Measurements from ENCODE around the gene PRIMA1. TPM values are rescaled to one million over a fixed set of nuclear protein-coding genes. Genes with fewer than 3 reads are reported as not detected.
A peak's percentile ranks its signal among the peaks of the same experiment; 100 is the strongest.

PRIMA1 gene
- total and polyA plus RNA-seq, 2 experiments from 2014 or later = 0.53 to 5.7 TPM

DNA sequence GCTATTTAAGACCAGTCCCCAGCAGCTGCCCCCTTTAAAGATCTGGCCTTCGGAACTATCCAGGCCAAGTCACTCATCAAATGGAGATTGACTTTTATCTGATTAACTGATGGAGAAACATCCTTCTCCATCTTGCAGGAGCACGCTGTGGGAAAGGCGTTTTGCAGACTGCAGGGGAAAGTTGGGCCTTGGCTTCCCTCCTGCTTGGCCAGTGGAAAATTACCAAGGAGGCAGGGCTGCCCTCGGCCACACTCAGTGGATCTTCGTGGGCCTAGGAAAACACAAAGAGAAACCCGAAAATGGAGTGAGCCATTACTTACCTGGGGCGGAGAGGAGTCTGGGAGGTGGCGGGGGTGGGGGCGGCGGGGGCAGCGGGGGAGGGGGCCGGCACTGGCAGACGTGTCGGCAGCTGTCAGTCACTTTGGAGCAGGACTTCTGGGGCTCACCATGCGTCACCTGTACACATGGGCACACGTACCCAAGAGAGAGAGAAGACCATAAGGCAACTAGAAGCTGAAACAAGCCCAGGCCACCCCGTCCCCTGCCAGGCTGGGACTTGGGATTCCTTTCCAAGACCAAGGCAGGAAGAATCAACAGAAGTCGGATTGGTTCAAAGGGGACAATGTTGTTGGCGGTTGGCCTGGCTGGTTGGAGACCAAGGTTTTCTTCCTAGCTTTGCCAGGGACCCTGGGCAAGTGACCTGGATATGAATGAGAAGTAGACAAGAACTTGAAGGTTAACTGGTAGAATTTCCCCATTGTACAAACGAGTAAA lies 9.2 kb downstream of the PRIMA1 start:
- Histone ChIP-seq H3K4me3 (no peak overlapping the region), H3K27ac (no peak overlapping the region), H3K4me1 (ENCODE audit: low read depth) (no peaks in the 10 kb centered on the region), H3K27me3 (no peaks in the 10 kb centered on the region), H3K36me3 (no peaks in the 10 kb centered on the region), H3K9me3 (ENCODE audit: low read depth) (no peaks in the 10 kb centered on the region)
- DNase-seq (ENCODE audit: low read depth in 1 of 2, low spot score in 1 of 2) = no peak
- TF ChIP-seq, protein P1, sequence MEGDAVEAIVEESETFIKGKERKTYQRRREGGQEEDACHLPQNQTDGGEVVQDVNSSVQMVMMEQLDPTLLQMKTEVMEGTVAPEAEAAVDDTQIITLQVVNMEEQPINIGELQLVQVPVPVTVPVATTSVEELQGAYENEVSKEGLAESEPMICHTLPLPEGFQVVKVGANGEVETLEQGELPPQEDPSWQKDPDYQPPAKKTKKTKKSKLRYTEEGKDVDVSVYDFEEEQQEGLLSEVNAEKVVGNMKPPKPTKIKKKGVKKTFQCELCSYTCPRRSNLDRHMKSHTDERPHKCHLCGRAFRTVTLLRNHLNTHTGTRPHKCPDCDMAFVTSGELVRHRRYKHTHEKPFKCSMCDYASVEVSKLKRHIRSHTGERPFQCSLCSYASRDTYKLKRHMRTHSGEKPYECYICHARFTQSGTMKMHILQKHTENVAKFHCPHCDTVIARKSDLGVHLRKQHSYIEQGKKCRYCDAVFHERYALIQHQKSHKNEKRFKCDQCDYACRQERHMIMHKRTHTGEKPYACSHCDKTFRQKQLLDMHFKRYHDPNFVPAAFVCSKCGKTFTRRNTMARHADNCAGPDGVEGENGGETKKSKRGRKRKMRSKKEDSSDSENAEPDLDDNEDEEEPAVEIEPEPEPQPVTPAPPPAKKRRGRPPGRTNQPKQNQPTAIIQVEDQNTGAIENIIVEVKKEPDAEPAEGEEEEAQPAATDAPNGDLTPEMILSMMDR (IDR thresholded peaks at IDR 0.05; ENCODE audit: low read depth, low read length) = no peak

- TF ChIP-seq, protein P1 (IDR thresholded peaks at IDR 0.05; ENCODE audit: low read depth, low read length) = no peak
- Histone ChIP-seq H3K9me3 (ENCODE audit: low read depth) (no peaks in the 10 kb centered on the region), H3K4me1 (ENCODE audit: low read depth) (no peaks in the 10 kb centered on the region), H3K27ac (no peak overlapping the region), H3K27me3 (no peaks in the 10 kb centered on the region), H3K4me3 (no peak overlapping the region), H3K36me3 (no peaks in the 10 kb centered on the region)
- DNase-seq (ENCODE audit: low read depth in 1 of 2, low spot score in 1 of 2) = no peak
Observed at GRCh38 chr14:93778453-93778852, 9.8 kb downstream of the PRIMA1 start.

DNA sequence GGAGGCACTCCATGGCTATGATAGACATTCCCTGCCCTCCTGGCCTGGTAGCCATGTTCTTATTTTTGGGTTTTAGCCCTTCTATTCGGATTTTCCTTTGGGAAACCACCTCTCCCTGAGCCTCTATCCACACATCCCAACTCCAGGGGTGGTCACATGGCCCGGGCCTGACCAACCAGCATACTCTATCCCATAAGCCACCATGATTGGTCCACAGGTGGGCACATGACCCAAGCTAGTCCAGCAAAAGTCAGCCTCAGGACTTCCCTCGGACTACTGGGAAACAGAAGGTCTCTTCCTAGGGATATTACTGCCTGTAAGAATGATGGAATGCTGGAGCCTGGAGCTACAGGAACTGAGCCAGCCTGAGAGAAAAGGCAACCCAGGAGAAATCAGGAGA lies 12.5 kb downstream of the PRIMA1 start:
- TF ChIP-seq, protein P1 (IDR thresholded peaks at IDR 0.05; ENCODE audit: low read depth, low read length) = no peak
- Histone ChIP-seq H3K4me1 (ENCODE audit: low read depth) (peaks cover 12% of the 10 kb centered on the region), H3K9me3 (ENCODE audit: low read depth) (no peaks in the 10 kb centered on the region), H3K27ac (no peak overlapping the region), H3K36me3 (no peaks in the 10 kb centered on the region), H3K4me3 (no peak overlapping the region), H3K27me3 (no peaks in the 10 kb centered on the region)
- DNase-seq (ENCODE audit: low read depth in 1 of 2, low spot score in 1 of 2) = no peak

- TF ChIP-seq, protein P1 (IDR thresholded peaks at IDR 0.05; ENCODE audit: low read depth, low read length) = no peak
- DNase-seq (ENCODE audit: low read depth in 1 of 2, low spot score in 1 of 2) = no peak
- Histone ChIP-seq H3K4me1 (ENCODE audit: low read depth) (peaks cover 12% of the 10 kb centered on the region), H3K27ac (no peak overlapping the region), H3K9me3 (ENCODE audit: low read depth) (no peaks in the 10 kb centered on the region), H3K4me3 (no peak overlapping the region), H3K27me3 (no peaks in the 10 kb centered on the region), H3K36me3 (no peaks in the 10 kb centered on the region)
Observed at GRCh38 chr14:93775158-93775557, 13.1 kb downstream of the PRIMA1 start.

DNA sequence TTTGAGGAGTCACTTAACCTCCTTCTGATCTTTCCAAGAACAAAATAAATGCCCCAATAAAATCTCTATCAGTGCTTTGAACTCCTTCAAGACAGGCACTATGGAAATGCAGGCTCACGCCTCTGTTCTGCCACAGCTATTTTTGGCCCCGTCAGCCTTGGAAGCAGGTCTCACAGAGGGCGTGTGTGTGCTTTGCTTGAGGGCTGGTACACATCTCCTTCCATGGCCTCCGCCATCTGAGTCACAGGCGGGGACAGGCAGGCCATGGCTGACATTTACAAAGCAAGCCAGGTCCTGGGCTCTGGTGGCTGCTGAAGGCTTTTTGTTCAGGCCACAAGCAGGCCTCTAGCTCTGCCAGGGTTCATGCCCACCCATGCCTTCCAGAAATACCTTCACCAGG lies 16.0 kb downstream of the PRIMA1 start:
- peak overlapping the region; percentile 52 for H3K27ac ChIP-seq
- no peaks in the 10 kb centered on the region for H3K36me3 ChIP-seq
- TF ChIP-seq, protein P1 (IDR thresholded peaks at IDR 0.05; ENCODE audit: low read depth, low read length) = no peak
- H3K4me1 ChIP-seq (ENCODE audit: low read depth) = peaks cover 12% of the 10 kb centered on the region
- DNase-seq (ENCODE audit: low read depth in 1 of 2, low spot score in 1 of 2) = peak in 1 of 2 donors; percentile 65
- H3K4me3 ChIP-seq = no peak overlapping the region
- no peaks in the 10 kb centered on the region for H3K27me3 ChIP-seq
- no peaks in the 10 kb centered on the region for H3K9me3 ChIP-seq (ENCODE audit: low read depth)
